Activated CD4-positive, CD25-positive, alpha-beta regulatory T cell treated with anti-CD3 and anti-CD28 coated beads, Interleukin-2, amount 50 U/mL, for 72 hours (primary cell): Measurements from ENCODE around the gene UGT2A3.

ENCODE experiments used
- DNase-seq: peaks from one replicate; pipeline ENCODE4 v3.0.0; 2021

The UGT2A3 gene

GRCh38 chr4:68909385-68909784 is 42.2 kb downstream of the UGT2A3 start:
- DNase-seq: no peak

- DNase-seq: no peak
These were observed 43.6 kb downstream of the UGT2A3 start for GRCh38 chr4:68907788-68908700.

GRCh38 chr4:68907245-68907644 is 44.4 kb downstream of the UGT2A3 start:
- no peak for DNase-seq

GRCh38 chr4:68906780-68907137 is 44.8 kb downstream of the UGT2A3 start:
- DNase-seq: no peak

GRCh38 chr4:68905939-68906779 is 45.4 kb downstream of the UGT2A3 start:
- DNase-seq: no peak

GRCh38 chr4:68905598-68905938 is 46.0 kb downstream of the UGT2A3 start:
- DNase-seq: no peak

- no peak for DNase-seq
These were observed 46.8 kb downstream of the UGT2A3 start for GRCh38 chr4:68904786-68905185.

GRCh38 chr4:68896749-68897148 is 54.9 kb downstream of the UGT2A3 start:
- DNase-seq: no peak

GRCh38 chr4:68895561-68896198 is 55.9 kb downstream of the UGT2A3 start:
- no peak for DNase-seq

- no peak for DNase-seq
These were observed 58.7 kb downstream of the UGT2A3 start for GRCh38 chr4:68892861-68893260.

GRCh38 chr4:68891678-68892077 is 59.9 kb downstream of the UGT2A3 start:
- DNase-seq: no peak

- no peak for DNase-seq
These were observed 66.1 kb downstream of the UGT2A3 start for GRCh38 chr4:68885545-68885944.

GRCh38 chr4:68883870-68884269 is 67.7 kb downstream of the UGT2A3 start:
- no peak for DNase-seq
